Activated CD4-positive, CD25-positive, alpha-beta regulatory T cell treated with anti-CD3 and anti-CD28 coated beads, Interleukin-2, amount 50 U/mL, for 24 hours (primary cell): ENCODE measurements around the gene POU4F3.

Experiments used
- ATAC-seq, 2 donors: fragments of 150-1000 bp; cut with Tn5 transposase; one replicate each; pipeline ENCODE4 v1.10.0; 2021; ENCODE audit warnings: mild to moderate bottlenecking in 1 of 2, moderate library complexity in 1 of 2

The POU4F3 gene

GRCh38 chr5:146340260-146341081 is 1.8 kb downstream of the POU4F3 start:
- no peak for ATAC-seq

DNA sequence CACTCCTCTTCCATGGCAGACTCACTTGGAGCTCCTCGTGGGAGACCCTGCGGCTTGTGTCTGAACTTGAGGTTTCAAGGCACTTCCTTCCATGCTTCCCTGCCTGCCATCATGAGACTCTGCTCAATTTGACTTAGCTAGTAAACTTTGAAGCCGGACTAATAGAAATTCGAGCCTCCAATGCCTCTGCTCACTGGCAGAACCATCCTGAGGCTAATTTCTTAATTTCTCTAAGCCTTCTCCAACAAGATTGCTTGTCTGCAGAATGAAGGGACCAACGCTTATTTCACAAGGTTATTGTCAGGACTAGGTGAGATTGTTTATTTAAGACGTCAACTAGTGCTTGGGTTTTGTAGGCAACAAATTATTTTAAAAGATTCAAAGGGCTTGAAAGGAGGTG is 3.2 kb downstream of the POU4F3 start:
- no peak for ATAC-seq

DNA sequence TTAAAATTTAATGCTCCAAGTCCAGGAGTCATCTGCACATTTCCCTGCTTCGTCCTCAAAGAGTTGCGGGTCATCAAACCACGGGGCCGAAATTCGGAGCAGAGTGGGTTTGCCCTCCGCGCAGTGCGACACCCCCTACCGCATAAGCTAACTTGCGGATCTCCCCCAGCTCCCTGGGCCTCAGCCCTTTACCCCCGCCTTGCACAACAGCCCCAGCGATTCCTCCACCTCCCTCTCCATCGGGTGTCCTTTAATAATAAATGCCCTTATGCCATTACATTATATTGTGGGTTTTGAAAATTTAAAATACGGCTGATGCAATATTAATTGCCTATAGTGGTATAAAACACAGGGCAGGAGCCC is 3.9 kb downstream of the POU4F3 start:
- ATAC-seq: no peak

GRCh38 chr5:146342882-146343865 is 4.5 kb downstream of the POU4F3 start:
- no peak for ATAC-seq

DNA sequence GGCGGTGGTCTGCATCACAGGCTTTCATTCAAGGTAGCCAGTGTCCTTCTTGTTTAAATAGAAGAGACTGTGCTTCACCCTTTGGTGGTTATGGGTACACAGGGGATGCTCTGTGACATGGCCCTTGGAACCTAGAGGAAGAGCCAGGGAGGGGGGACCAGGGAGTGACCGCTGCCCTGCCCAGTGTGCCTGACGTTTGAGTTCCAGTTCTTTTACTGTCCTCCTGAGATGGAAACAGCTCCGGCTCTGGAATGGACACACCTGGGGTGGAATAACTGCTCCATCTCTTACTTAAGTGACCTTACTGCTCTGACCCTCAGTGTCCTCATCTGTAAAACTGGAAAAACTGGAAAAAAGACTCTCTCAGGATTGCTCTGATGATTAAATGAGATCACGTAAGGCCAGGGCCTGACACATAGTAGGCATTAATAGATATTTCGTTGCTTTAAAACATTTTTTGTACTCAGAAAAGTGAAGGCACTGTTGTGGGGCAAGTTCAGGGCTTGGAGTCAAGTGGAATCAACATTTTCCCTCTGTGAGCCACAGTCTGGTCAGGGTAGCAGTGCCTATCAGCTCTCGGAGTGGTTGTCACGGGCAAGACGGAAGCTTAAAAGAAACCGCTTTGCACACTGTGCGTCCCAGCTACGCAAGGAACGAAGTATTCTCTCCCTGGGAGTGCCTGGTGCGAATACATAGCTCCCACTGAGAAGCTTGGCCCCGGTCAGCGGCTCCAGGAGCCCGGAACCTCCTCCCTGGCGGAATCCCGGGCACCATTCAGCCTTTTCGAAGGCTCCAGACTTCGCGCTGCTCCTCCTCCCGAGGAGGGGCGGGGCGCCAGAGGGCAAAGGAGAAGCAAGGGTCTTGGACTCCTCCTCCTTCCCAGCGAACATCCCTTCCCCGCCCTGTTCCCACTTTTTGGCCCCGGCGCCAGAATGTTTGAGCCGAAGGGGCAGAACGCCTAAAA is 5.8 kb downstream of the POU4F3 start:
- no peak for ATAC-seq

DNA sequence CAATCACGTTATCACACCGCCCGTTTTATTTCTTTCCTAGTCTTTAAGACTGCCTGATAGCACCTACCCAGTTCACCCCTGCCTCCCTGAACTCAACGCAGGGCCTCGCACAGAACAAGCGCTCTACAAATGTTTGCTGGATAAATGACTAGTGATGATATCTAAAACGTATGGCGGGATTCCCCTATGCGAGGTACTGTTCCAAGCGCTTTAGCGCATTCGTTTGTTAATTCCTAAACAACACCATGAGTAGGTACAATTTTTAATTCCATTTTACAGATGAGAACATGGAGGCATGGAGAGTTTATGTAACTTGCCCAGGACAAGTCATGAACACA is 6.6 kb downstream of the POU4F3 start:
- ATAC-seq: no peak

- no peak for ATAC-seq
Observed at GRCh38 chr5:146345578-146346366, 7.1 kb downstream of the POU4F3 start.

DNA sequence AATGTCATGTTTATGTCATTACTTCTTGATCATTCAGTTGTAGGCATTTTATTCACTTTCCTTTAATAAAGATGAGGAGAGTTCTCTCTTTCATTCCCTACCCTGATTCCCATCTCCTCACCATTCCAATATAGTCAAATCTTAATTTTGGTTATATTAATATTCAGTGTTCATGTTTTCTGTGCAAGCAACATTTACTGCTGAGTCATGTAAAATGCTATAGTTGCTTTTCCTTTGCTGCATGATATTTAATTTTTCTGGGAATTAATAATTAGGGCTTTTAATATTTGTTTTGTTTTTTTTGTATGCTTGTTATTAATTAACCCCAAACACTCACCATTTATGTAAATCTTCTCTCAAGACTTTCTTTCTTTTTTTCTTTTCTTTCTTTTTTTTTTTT is 18.5 kb downstream of the POU4F3 start:
- ATAC-seq: no peak

- no peak for ATAC-seq
Observed at GRCh38 chr5:146359836-146360235, 21.2 kb downstream of the POU4F3 start.

DNA sequence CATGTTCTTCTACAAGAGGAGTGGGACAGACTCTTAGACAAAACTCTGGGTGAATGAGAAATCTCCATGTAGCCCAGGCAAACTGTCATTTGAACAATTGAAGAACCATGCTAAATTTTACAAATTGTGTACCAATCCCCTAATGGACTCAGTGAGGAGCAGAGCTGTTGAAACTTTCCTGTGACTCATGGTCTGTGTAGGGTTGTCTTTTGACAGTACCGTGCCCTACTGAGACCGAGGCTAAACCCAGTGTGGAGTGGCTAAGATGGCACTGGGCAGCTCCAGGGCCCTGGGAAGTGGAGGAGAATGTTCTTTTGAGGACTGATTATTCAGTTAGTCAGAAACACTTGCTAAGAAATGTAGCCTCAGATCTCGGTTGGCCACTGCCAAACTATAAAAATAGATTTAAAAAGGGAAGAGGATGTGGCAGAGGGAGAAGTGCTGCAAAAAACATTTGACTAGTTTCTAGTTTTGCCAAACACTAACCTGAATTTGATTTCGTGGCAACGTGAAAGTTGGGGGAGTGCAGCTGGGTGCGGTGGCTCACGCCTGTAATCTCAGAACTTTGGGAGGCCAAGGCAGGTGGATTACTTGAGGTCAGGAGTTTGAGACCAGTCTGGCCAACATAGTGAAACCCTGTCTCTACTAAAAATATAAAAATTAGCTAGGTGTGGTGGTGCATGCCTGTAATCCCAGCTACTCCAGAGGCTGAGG is 24.7 kb downstream of the POU4F3 start:
- no peak for ATAC-seq

DNA sequence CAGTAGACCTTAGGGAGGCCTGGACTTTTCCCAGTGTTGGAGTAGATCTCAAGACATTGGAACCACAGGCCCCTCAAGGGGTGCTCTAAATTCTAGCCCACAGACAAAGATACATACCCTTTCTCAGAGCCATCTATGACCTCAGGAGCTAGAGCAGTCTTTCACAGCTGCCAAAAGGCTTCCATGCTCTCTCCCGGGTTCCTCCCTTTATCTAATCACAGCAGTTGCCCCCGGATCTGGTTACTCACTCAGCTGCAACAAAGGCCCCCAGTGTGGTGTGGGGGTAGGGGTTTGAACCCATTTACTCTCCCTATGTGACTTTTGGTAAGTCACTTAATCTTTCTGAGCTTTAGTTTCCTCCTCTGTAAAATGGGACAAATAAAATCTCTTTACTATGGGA is 27.0 kb downstream of the POU4F3 start:
- no peak for ATAC-seq

GRCh38 chr5:146366904-146367303 is 28.3 kb downstream of the POU4F3 start:
- no peak for ATAC-seq

DNA sequence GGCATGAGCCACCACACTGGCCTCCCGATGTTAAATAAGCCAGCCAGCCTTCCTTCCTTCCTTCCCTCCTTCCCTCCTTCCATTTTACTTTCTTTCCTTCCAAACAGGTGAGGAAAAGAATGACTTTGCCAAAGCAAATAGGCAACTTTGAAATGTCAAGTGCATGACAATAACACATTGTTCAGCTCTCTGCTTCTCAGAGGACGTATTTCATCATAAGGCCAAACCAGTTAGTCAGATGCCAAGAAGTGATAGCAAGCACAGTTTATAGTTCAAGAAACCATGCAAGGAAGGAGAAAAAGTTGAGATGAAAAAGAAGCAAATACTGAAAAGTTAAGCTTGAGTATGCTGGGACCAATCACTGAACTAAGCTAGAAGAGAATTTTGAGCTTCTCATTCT is 29.5 kb downstream of the POU4F3 start:
- no peak for ATAC-seq

GRCh38 chr5:146369691-146370090 is 31.1 kb downstream of the POU4F3 start:
- ATAC-seq: no peak

- ATAC-seq: no peak
Observed at GRCh38 chr5:146376821-146377220, 38.2 kb downstream of the POU4F3 start.

DNA sequence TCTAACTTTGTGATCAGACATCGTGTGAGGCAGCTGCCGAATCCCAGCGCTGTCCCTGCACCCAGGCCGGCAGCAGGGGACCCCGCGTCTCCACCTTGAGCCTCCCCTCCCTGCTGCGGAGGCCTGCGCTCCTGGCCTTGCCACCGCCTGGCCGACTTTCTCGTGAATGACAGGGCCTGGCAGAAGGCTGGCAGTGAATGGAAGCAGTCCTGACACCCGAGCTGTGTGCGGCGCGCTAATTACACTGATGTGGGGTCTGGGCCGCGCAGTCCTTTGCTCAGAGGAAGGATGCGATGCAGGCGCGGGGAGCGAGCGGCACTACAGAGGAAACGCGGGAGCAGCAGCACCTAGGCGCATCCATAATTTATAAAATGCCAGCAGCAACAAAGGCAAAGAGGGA is 40.3 kb downstream of the POU4F3 start:
- no peak for ATAC-seq

DNA sequence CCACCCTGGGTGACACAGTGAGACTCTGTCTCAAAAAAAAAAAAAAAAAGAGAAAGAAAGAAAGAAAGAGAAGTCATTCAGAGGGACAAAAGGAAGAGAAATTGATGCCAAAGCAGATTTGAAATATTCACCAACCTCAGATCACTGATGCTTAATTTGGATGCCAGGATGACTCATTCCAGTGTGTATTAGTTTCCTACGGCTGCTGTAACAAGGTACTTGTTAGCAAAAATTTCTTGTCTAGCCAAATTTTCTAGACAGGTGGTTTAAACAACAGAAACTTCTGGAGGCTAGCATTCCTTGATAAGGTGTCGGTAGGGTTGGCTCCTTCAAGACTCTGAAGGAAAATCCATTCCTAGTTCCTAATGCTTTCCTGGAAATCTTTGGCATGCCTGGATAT is 42.1 kb downstream of the POU4F3 start:
- no peak for ATAC-seq

- no peak for ATAC-seq
Observed at GRCh38 chr5:146388386-146388785, 49.7 kb downstream of the POU4F3 start.

DNA sequence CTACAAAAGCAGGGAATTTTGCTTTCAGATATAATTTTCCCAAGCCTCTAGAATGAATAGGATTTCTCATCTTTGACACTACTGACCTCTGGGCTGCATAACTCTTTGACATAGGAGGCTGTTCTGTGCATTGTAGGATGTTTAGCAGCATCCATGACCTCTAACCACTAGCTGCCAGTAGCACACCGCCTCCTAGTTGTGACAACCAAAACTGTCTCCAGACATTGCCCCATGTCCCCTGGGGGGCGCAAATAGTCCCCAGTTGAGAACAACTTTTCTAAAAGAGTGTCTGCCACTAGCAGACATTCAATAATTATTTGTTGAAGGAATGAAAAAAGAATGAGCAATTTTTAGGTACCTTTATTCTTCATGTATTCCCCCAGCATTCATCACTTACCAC is 51.8 kb downstream of the POU4F3 start:
- ATAC-seq: no peak
